ENCODE data around the gene GATAD2B.
"Not testable (repeated sequence)": the region's sequence is repeated elsewhere in the genome, so short reads cannot be mapped to it uniquely, and the experiment has no call there.

- TF ChIP-seq, protein P1, sequence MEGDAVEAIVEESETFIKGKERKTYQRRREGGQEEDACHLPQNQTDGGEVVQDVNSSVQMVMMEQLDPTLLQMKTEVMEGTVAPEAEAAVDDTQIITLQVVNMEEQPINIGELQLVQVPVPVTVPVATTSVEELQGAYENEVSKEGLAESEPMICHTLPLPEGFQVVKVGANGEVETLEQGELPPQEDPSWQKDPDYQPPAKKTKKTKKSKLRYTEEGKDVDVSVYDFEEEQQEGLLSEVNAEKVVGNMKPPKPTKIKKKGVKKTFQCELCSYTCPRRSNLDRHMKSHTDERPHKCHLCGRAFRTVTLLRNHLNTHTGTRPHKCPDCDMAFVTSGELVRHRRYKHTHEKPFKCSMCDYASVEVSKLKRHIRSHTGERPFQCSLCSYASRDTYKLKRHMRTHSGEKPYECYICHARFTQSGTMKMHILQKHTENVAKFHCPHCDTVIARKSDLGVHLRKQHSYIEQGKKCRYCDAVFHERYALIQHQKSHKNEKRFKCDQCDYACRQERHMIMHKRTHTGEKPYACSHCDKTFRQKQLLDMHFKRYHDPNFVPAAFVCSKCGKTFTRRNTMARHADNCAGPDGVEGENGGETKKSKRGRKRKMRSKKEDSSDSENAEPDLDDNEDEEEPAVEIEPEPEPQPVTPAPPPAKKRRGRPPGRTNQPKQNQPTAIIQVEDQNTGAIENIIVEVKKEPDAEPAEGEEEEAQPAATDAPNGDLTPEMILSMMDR (conservative IDR thresholded peaks at IDR 0.05; ENCODE audit: low read length): not testable (repeated sequence)
- not testable (repeated sequence) for TF ChIP-seq EZH2phosphoT487 (IDR thresholded peaks at IDR 0.05; ENCODE audit: borderline replicate concordance)
Measured at GRCh38 chr1:153891042-153891441, 31.7 kb downstream of the GATAD2B start.

Data from Loucy (cell line).